DND-41 (cell line): ENCODE measurements around the gene ULK1.
"Not testable (repeated sequence)": the region's sequence is repeated elsewhere in the genome, so short reads cannot be mapped to it uniquely, and the experiment has no call there.

Experiments used
- ATAC-seq: fragments of 200-7000 bp; cut with Tn5 transposase; 3 replicates; pipeline ENCODE4 v1.9.1; 2021; ENCODE audit warnings: low read depth; ENCODE audit not compliant: insufficient read depth
- DNase-seq: peaks from one replicate; pipeline ENCODE4 v3.0.0-alpha.2; 2020
- H2AFZ ChIP-seq: 2 replicates; pipeline ENCODE4 v1.6.0; 2012; ENCODE audit warnings: low read depth, low read length
- H3K27ac ChIP-seq: 2 replicates; pipeline ENCODE4 v1.5.1; 2012; ENCODE audit warnings: low read length, inconsistent platforms
- H3K27me3 ChIP-seq: fragments of 200-600 bp; sonication (generic); 2 replicates; pipeline ENCODE4 v1.6.0; 2012; ENCODE audit warnings: low read length, mild to moderate bottlenecking, inconsistent platforms; ENCODE audit not compliant: insufficient read depth, poor library complexity
- H3K36me3 ChIP-seq: 2 replicates; pipeline ENCODE4 v1.5.1; 2012; ENCODE audit warnings: low read length, inconsistent platforms; ENCODE audit not compliant: insufficient read depth
- H3K4me1 ChIP-seq: 2 replicates; pipeline ENCODE4 v1.5.1; 2012; ENCODE audit warnings: mild to moderate bottlenecking, low read length; ENCODE audit not compliant: insufficient read depth
- H3K4me2 ChIP-seq: 2 replicates; pipeline ENCODE4 v1.6.0; 2012; ENCODE audit warnings: mild to moderate bottlenecking, moderate library complexity, low read length, inconsistent platforms; ENCODE audit not compliant: insufficient read depth
- H3K4me3 ChIP-seq, 2 experiments: fragments of 200-600 bp in 1 of 2; shearing (Covaris generic) in 1 of 2; 2 replicates each; pipeline ENCODE4 v1.5.1; 2012 to 2016; ENCODE audit warnings: inconsistent platforms in 2 of 2, low read length in 2 of 2, mild to moderate bottlenecking in 2 of 2, low read depth in 1 of 2, moderate library complexity in 1 of 2
- H3K79me2 ChIP-seq: 2 replicates; pipeline ENCODE4 v1.6.0; 2012; ENCODE audit warnings: low read length, inconsistent platforms; ENCODE audit not compliant: insufficient read depth
- H3K9ac ChIP-seq: 2 replicates; pipeline ENCODE4 v1.6.0; 2012; ENCODE audit warnings: low read depth, mild to moderate bottlenecking, inconsistent platforms, low read length, moderate library complexity
- H3K9me3 ChIP-seq: 2 replicates; pipeline ENCODE4 v1.5.1; 2012; ENCODE audit warnings: low read length, moderate library complexity, mild to moderate bottlenecking, inconsistent platforms; ENCODE audit not compliant: insufficient read depth, severe bottlenecking
- H4K20me1 ChIP-seq: 2 replicates; pipeline ENCODE4 v1.6.0; 2012; ENCODE audit warnings: low read length; ENCODE audit not compliant: insufficient read depth
- CTCF ChIP-seq: IDR thresholded peaks from 2 replicates; pipeline ENCODE4 v1.5.1; 2012; ENCODE audit warnings: borderline replicate concordance, low read length, moderate library complexity, mild to moderate bottlenecking; ENCODE audit not compliant: poor library complexity, severe bottlenecking; ENCODE audit errors: extremely low read depth
- EZH2 ChIP-seq: IDR thresholded peaks from 3 replicates; pipeline ENCODE4 v1.6.1; 2012; ENCODE audit warnings: borderline replicate concordance, low read depth, mild to moderate bottlenecking, moderate library complexity, low read length, inconsistent platforms; ENCODE audit not compliant: severe bottlenecking

Gene ULK1

GRCh38 chr12:131882804-131883520 is 11.5 kb upstream of the ULK1 start:
- DNase-seq (no peak), ATAC-seq (no peak)
- H3K27ac ChIP-seq = no peak overlapping the region
- H3K4me1 ChIP-seq = no peaks in the 10 kb centered on the region
- no peaks in the 10 kb centered on the region for H3K27me3 ChIP-seq
- H3K4me2 ChIP-seq = no peak overlapping the region
- no peaks in the 10 kb centered on the region for H3K79me2 ChIP-seq
- H3K36me3 ChIP-seq = no peaks in the 10 kb centered on the region
- H3K4me3 ChIP-seq = no peak overlapping the region
- no peaks in the 10 kb centered on the region for H4K20me1 ChIP-seq
- no peaks in the 10 kb centered on the region for H3K9me3 ChIP-seq
- no peak overlapping the region for H2AFZ ChIP-seq
- no peak overlapping the region for H3K9ac ChIP-seq
- TF ChIP-seq EZH2 (no peak), CTCF (no peak)

GRCh38 chr12:131883521-131883900 is 10.9 kb upstream of the ULK1 start:
- no peak overlapping the region for H3K27ac ChIP-seq
- no peaks in the 10 kb centered on the region for H3K9me3 ChIP-seq
- H3K9ac ChIP-seq = no peak overlapping the region
- no peak overlapping the region for H3K4me3 ChIP-seq
- TF ChIP-seq CTCF (no peak), EZH2 (no peak)
- no peak for DNase-seq
- no peak overlapping the region for H2AFZ ChIP-seq
- H3K4me2 ChIP-seq = no peak overlapping the region
- H3K79me2 ChIP-seq = no peaks in the 10 kb centered on the region
- no peaks in the 10 kb centered on the region for H3K36me3 ChIP-seq
- H4K20me1 ChIP-seq = no peaks in the 10 kb centered on the region
- no peaks in the 10 kb centered on the region for H3K4me1 ChIP-seq
- ATAC-seq = no peak
- no peaks in the 10 kb centered on the region for H3K27me3 ChIP-seq

- not testable (repeated sequence) for H3K4me2 ChIP-seq, H3K27me3 ChIP-seq, H3K79me2 ChIP-seq, H3K4me3 ChIP-seq, H2AFZ ChIP-seq, H3K36me3 ChIP-seq, H4K20me1 ChIP-seq, H3K27ac ChIP-seq, ATAC-seq, DNase-seq, H3K9ac ChIP-seq, H3K4me1 ChIP-seq, H3K9me3 ChIP-seq
Measured at GRCh38 chr12:131885076-131885475, 9.3 kb upstream of the ULK1 start.

GRCh38 chr12:131885543-131886057 is 8.8 kb upstream of the ULK1 start:
- Histone ChIP-seq H2AFZ (no peak overlapping the region), H4K20me1 (no peaks in the 10 kb centered on the region), H3K9ac (no peak overlapping the region), H3K27me3 (no peaks in the 10 kb centered on the region), H3K36me3 (no peaks in the 10 kb centered on the region), H3K79me2 (no peaks in the 10 kb centered on the region), H3K4me3 (no peak overlapping the region), H3K4me1 (no peaks in the 10 kb centered on the region), H3K27ac (no peak overlapping the region), H3K9me3 (no peaks in the 10 kb centered on the region), H3K4me2 (no peak overlapping the region)
- no peak for ATAC-seq
- DNase-seq = no peak
- TF ChIP-seq EZH2 = no peak
- TF ChIP-seq CTCF = no peak

GRCh38 chr12:131891722-131892121 is 2.7 kb upstream of the ULK1 start:
- Histone ChIP-seq H3K4me1 (peaks cover 20% of the 10 kb centered on the region), H3K79me2 (peaks cover 19% of the 10 kb centered on the region), H4K20me1 (peaks cover 16% of the 10 kb centered on the region)
- not testable (repeated sequence) for H3K27me3 ChIP-seq, H3K9me3 ChIP-seq, H3K9ac ChIP-seq, ATAC-seq, H2AFZ ChIP-seq, H3K27ac ChIP-seq, DNase-seq, H3K4me2 ChIP-seq, H3K4me3 ChIP-seq, H3K36me3 ChIP-seq
